Activated CD4-positive, alpha-beta T cell treated with anti-CD3 and anti-CD28 coated beads, Interleukin-2, amount 50 U/mL, for 16 hours (primary cell): Measurements from ENCODE around the gene DEPDC4.
"Not testable (repeated sequence)": the region's sequence is repeated elsewhere in the genome, so short reads cannot be mapped to it uniquely, and the experiment has no call there.

Experiments
- DNase-seq: peaks from one replicate; pipeline ENCODE4 v3.0.0-alpha.2; 2020

Gene DEPDC4

DNA sequence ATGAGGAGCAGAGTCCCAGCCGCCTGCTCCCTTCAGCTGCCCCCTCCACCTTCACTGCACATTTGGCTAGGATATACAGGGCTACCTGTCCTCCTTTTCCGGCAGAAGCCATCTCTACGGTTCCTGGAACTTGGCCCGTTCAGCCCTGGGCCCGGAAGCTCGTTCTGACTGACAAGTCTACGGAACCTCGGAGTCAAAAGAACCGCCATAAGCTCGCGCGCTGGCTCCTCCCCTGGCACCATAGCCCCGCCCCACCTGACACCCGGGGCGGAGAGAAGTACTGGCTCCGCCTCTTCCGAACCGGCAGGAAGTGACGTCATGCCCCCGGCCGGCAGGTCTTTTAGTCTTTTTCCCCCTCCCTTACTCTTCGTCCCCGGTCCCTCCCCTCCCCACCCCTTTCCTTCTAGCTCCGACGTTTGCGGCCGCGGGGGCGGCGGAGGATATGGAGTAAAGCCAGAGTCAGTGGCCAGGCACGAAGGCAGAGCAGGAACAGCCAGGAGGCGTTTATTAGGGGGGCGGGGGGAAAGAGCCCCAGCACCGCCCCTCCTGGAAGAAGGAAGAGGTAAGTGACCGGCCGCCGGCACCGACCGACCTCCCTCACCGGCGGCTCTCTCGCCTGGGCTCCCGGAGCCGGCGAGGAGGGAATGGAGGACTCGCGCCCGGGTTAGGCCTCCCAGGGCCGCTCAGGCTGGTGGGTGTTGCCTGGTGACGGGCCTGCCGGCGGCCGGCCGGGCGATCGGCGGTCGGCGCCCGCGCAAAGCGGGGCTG is at the start of gene DEPDC4, which contains the start of gene SCYL2:
DEPDC4 (minus strand) TSS at position 245 of the 768 bp plus-strand sequence; CDS start at position 242, 3 bp downstream.
SCYL2 (plus strand) TSS at position 343 of the 768 bp plus-strand sequence. CDS start 15,794 bp downstream, outside the sequence.
- DNase-seq = peak; percentile 96

DNA sequence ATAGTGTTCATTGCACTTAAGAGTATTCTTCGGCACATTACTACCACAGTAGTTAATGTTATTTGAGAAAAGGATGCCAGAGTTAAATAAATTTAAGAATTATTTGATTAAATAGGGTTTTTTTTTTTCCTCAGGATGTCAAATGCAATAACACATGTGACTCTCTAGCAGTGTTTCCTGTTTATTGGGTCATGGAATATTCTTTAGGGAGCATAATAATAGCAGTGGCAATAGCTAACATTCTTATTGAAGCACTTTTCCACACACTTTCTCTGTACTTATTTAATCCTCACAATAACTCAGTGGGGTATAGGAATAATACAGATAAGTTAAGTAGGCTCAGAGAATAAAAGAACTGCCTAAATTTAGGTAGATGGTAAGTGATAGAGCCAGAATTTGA is 44.4 kb upstream of the DEPDC4 start:
- DNase-seq = no peak

DNA sequence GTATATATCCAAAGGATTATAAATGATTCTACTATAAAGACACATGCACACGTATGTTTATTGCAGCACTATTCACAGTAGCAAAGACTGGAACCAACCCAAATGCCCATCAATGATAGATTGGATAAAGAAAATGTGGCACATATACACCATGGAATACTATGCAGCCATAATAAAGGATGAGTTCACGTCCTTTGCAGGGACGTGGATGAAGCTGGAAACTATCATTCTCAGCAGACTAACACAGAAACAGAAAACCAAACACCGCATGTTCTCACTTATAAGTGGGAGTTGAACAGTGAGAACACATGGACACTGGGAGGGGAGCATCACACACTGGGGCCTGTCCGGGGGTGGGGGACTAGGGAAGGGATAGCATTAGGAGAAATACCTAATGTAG is 41.3 kb upstream of the DEPDC4 start:
- DNase-seq = not testable (repeated sequence)

DNA sequence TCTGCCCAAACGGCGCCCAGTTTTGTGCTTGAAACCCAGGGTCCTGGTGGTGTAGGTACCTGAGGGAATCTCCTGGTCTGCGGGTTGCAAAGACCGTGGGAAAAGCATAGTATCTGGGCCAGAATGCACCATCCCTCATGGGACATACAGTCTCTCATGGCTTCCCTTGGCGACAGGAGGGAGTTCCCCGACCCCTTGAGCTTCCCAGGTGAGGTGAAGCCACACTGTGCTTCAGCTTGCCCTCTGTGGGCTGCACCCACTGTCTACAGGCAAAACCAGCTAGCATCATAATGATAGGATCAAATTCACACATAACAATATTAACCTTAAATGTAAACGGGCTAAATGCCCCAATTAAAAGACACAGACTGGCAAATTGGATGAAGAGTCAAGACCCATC is 37.5 kb upstream of the DEPDC4 start:
- not testable (repeated sequence) for DNase-seq

DNA sequence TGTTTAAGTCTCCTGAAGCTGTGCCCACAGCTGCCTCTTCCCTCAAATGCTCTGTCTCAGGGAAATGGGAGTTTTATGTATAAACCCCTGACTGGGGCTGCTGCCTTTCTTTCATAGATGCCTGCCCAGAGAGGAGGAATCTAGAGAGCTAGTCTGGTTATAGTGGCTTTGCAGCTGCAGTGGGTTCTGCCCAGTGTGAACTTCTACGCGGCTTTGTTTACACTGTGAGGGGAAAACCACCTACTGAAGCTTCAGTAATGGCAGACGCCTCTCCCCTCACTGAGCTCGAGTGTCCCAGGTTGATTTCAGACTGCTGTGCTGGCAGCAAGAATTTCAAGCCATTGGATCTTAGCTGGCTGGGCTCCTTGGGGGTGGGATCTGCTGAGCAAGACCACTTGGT is 37.0 kb upstream of the DEPDC4 start:
- no peak for DNase-seq

DNA sequence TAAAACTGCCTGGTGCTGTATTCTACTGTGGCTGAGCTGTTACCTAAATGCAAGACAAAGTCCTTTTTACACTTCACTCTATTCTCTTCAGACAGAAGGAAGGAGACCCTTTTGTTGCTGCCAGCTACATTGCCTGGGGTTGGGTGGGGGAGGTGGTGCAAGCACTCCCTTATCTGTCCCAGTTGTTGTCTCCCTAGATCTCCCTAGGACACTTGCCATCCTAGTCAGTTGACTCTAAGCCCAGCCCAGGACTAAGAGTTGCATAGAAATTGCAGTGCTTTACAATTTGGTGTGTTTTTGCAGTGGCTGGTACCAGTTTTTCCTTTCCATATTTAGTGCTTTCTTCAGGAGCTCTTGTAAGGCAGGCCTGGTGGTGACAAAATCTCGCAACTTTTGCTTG is 35.2 kb upstream of the DEPDC4 start:
- DNase-seq = no peak

DNA sequence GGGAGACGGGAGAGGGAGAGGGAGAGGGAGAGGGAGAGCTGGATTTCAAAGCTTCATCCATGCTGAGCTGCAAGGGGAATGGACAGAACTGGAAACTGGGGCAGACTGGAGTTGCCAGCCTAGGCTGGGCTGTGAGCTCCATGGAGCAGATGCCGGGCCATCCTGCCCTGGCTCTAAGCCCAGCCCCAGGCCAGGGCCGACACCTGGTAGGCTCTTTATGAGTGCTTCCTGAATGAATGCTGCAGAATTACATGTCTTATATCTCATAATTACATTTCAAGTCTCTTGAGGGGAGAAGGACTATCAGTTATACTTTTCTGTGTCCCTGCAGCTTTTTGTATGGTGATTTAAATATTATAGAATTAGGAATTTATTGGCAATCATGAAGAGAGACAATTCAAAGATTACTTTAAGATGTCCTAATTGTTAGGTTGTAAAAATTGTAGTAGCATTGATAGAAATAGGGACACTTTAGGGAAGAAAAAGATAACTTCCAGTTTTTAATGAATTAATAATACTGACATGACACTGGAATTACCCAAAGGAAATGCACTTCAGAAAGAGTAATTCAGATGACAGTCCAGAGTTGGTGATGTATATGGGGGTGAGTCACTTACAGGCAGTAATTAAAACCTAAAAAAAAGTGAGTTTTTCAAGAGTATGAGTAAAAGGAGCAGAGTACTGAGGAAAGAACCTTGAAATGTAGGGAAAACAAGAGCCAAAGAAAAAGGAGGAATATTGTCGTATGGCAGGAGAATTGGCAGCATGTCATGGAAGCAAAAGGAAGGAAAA is 29.1 kb upstream of the DEPDC4 start:
- DNase-seq = no peak

DNA sequence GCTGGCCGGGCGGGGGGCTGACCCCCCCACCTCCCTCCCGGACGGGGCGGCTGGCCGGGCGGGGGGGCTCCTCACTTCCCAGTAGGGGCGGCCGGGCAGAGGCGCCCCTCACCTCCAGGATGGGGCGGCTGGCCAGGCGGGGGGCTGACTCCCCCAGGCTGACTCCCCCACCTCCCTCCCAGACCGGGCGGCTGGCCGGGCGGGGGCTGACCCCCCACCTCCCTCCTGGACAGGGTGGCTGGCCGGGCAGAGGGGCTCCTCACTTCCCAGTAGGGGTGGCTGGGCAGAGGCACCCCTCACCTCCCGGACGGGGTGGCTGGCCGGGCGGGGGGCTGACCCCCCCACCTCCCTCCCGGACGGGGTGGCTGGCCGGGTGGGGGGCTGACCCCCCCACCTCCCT is 27.5 kb upstream of the DEPDC4 start:
- DNase-seq = not testable (repeated sequence)

DNA sequence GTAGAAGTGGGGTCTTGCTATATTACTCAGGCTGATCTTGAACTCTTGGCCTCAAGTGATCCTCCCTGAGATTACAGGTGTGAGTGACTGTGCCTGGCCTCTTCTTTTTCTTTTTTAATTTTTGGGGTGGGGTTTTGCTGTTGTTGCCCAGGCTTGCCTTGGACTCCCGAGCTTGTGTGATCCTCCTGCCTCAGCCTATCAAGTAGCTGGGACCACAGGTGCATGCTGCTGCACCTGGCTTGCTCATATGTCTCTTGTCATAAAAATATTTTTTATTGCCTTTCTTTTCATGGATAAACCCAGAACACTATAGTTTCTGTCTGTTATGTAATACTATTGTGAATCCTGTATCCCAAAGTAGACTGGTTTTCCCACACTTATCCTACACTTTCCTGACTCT is 26.1 kb upstream of the DEPDC4 start:
- DNase-seq = no peak

DNA sequence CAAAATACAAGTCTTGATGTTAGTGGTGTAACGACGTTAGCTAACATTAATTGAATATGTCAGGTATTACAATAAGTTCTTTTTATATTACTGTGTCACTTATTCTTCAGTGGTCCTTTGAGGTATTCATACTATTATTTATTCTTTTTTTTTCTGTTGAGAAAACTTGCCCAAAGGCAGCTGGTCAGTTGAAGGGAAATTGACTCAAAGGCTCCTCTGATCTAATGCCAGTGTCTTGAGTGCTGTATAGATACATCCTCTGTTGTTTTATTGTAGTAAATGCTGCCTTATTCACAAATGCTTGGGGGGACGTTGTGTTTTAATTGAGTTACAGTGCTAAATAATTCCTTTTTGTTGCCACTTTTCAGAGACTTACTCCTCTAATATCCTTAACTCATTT is 23.1 kb upstream of the DEPDC4 start:
- DNase-seq = no peak

DNA sequence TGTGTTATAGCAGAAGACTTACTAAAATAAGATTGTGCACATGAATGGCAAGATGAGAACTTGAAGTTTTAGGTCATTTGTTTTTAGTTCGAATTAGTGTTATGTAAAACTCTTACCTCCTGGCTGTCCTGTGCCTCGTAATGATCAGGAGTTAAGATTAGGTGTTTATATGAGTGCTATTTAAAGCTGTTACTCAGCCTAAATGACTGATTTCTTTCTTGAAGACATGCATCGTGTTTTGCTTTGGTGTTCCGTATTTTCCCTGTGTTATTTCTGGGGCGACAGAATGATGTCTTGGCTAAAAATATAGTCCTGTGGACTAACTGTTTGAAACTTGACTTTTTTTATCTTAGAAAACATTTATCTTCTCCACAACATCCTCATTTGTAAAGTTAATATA is 22.2 kb upstream of the DEPDC4 start:
- DNase-seq = no peak

DNA sequence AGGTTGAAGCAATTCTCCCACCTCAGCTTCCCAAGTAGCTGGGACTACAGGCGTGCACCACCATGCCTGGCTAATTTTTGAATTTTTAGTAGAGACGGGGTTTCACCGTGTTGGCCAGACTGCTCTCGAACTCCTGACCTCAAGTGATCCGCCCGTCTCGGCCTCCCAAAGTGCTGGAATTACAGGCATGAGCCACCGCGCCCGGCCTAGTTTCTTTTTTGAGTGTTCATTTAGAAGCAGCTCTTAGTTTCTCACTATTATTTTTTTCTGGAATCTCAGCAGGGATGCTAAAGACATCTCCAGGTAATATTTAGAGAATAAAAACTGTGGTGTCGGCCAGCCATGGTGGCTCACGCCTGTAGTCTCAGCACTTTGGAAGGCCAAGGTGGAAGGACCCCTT is 17.7 kb upstream of the DEPDC4 start:
- not testable (repeated sequence) for DNase-seq

DNA sequence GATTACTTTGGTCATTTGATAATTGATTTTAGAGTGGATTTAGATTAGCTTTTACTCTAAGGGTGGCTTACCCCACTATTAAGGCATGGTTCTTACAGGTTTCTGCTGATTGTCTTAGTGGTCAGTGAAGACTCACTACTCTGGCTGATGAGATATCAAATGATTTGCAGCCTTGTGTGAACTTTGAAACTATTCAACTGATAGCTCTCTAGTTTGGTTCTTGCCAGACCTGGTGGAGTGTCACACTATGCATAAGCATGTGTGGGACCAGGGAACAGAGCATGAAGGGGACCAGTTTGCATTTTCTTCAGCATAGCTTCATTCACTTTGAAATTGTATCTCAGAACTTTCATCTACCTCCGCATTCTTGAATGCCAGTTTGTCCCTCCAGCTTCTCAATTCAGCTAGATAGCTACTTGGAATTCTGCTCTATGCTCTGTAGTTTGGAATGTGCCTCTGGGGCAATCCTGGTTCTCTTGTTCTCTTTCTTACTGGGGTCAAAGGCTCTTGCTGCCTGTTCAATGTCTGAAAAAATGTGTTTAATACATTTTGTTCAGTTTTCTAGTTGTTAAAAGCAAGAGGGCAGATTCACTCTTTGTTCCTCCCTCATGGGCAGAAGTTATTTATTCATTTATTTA is 12.8 kb upstream of the DEPDC4 start:
- no peak for DNase-seq

DNA sequence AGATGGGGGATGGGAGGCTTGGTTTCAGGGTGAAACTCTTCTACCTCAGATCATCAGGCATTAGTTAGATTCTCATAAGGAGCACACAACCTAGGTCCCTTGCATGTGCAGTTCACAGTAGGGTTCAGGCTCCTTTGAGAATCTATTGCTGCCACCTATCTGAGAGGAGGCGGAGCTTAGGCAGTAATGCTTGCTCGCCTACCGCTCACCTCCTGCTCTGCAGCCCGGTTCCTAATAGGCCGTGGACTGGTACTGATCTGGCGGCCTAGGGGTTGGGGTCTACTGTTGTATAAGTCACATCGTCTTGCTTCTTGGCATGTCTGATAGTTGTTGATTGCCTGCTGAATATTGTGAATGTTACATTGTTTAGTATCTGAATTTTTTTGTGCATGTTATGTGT is 12.3 kb upstream of the DEPDC4 start:
- DNase-seq = no peak

DNA sequence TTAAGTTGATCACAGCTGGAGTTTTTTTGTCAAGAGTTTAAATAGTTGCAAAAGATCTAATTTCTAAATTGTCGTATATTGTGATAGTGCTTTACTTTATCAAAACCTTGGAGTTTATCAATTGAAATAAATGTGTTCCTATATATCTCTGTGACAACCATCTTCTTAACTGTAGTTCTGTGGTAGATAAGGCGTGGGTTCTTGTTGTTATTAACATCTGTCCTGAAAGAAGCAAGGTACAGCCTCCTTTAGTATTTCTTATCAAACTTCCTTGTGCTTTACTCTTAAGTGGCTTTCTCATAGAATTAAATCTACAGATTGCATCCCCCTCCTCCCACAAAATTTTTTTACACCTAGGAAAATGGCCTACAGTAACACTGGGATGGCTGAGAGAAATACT is 7.4 kb upstream of the DEPDC4 start:
- DNase-seq = no peak

DNA sequence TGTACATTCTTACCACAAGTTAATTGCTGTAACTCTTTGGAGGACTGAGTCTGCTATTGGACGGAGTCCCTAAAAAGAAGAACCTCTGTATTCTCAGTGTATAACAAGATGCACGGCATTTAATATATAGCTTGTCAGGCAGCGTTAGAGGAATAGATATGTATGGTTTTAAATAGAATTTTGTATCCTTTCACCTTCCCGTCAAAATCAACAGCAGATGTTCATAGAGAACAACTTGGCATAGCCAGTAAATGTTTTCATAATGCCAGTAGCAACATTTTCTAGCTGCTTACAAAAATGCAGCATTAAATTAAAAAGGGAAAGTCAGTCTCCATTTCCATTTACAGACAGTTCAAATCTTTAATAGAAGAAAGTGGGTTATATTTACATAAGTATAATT is 6.9 kb upstream of the DEPDC4 start:
- no peak for DNase-seq

DNA sequence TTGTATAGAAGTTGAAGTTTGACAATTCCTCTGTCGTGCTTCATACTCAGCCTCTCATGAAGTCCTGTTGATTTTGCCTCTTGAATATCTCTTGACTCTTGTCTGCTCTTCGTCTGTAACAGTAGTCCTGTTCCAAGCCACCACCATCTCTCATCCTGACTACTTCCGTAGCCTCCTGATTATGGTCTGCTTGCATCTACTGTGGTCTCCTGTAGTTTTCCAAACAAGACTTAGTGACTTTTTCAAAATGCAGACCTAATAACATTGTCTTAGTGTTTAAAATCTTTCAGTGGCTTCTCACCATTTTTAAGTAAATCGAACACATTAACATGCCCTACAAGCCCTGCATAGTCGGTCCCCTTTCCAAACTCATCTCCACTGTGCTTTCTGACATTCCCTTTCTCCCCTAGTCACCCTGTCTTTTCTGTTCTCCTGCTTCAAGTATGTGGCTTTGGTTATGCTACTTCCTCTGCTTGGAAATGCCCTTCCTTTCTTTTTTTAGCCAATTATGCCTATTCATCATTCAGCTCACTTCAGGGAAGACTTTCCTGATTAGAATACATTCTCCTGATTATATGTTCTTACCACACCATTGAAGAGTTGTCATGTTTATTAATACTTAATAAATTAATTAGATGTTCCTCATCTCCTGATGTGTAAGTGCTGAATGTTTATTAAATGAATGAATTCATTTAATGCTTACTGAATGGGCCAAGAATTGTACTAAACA is 2.1 kb upstream of the DEPDC4 start:
- no peak for DNase-seq

DNA sequence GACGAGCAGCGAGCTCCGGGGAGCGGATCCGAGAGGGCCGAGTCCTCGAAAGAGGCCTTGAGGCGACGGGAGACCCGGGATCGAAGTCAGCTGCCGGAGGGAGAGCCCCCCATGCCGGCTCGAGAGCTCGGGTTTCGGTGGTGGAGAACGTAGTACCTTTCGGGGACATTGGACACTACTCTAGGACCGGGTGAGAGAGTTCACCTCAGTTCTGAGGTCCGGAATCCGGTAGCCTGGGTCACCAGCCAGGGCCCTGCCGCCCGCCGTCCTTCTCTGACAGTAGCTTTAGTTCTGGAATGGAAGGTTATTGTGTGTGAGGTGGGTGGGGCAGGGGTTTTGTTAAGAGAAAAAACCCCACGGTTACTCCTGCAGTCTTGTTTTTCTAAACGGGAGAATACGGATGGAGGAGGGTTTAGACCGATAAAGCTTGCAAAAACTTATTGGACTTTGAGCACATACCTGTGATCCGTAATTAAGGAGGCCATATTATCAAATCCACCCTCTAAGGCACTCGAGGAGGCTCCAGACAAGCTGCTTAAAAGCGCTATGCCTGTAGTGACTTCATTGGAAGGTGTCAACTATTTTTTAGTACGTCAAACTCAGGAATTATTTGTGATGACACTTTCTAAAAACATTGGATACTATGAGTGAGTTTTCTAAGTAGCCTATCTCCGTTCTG is 863 bp upstream of the DEPDC4 start:
- peak; percentile 9 for DNase-seq

DNA sequence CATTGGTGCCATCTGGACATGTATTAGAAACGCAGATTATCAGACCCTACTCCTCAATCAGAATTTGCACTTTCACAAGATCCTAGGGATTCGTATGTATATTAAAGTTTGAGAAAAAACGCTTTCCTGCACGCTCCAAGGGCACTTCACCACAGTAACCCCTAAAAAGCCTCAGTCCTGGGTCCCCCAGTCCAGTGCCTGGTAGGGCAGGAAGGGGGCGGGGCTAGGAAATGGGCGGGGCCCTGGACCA is 369 bp downstream of the DEPDC4 start:
- peak; percentile 93 for DNase-seq

DNA sequence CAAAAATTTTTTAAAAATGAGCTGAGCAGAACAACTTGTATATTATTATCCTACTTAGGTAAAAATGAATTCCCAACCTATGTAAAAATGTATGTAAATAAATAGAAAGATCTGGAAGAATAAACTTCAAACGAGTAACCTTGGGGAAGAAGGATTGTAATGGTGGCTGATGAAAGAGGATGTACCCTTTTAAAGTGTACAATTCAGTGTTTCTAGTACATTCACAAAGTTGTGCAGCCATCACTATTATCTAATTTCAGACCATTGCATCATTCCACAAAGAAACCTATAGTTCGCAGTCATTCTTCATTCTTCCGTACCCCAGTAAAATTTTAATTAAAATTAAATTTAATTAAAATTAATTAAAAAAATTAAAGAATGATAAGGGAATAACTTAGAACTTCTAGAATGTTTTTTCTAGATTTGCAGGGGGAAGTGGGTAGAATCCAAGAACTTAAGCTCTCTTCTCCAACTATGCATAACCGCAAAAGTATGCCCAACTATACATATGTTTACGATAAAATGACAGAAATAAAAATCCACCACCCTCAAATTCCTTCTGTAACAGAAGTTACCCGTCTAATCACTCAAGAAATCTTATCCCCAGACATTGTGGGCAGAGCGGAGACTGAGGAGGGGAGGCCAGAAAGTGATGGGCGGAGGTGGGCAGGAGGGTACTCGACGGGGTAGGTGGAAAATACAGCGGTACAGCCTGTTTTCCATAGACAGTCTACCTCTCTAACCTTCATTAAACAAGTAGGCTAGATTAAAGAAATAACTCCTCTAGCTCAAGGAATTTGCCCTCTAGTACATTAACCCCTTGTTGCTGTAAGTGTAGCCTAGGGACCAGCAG is 921 bp downstream of the DEPDC4 start:
- no peak for DNase-seq

DNA sequence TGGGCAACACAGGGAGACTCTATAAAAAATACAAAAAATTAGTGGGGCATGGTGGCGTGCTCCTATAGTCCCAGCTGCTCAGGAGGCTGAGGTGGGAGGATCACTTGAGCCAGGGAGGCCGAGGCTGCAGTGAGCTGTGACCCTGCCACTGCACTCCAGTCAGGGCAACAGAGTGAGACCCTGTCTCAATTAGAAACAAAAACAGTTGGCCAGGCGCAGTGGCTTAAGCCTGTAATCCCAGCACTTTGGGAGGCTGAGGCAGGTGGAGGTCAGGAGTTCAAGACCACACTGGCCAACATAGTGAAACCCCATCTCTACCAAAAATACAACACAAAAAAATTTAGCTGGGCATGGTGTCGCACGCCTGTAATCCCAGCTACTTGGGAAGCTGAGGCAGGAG is 1.8 kb downstream of the DEPDC4 start:
- not testable (repeated sequence) for DNase-seq

DNA sequence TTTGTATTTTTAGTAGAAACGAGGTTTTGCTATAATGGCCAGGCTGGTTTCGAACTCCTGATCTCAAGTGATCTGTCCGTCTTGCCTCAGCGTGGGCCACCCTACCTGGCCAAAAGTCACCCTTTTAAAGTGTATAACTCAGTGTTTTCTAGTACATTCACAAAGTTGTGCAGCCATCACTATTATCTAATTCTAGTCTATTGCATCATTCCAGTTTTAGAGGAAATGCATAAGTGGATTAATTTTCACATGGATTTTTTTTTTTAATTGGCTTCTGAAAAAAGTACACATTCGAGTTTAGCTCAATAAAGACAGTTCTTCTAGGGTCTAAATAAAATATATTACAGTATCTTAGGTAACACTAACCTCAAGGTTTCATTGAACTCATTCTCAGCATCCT is 3.7 kb downstream of the DEPDC4 start:
- no peak for DNase-seq
